SK-N-SH treated with all-trans-retinoic acid at 6 μM for 48 hours (cell line): ENCODE data around the gene CHAF1A.

Experiments
- ATAC-seq: fragments of 200-7000 bp; cut with Tn5 transposase; 3 replicates; pipeline ENCODE4 v1.9.1; 2020; ENCODE audit warnings: mild to moderate bottlenecking, moderate library complexity
- ARNTL ChIP-seq: fragments of 450-650 bp; formaldehyde crosslinking; IDR thresholded peaks from 2 replicates; pipeline ENCODE4 v1.5.0; 2020; ENCODE audit warnings: low read depth, mild to moderate bottlenecking, moderate library complexity, borderline replicate concordance
- BACH2 ChIP-seq: fragments of 250-450 bp; sonication (Bioruptor Pico); IDR thresholded peaks from 2 replicates; pipeline ENCODE4 v1.9.0; 2021; ENCODE audit warnings: mild to moderate bottlenecking, borderline replicate concordance
- CSDC2 ChIP-seq: fragments of 250-450 bp; sonication (Bioruptor Pico); IDR thresholded peaks from 2 replicates; pipeline ENCODE4 v1.5.0; 2020; ENCODE audit warnings: mild to moderate bottlenecking, moderate library complexity
- CSRNP3 ChIP-seq: fragments of 250-450 bp; sonication (Bioruptor Pico); IDR thresholded peaks from 2 replicates; pipeline ENCODE4 v1.5.1; 2021; ENCODE audit warnings: mild to moderate bottlenecking, moderate library complexity
- ESRRG ChIP-seq: fragments of 250-450 bp; sonication (Bioruptor Pico); IDR thresholded peaks from 2 replicates; pipeline ENCODE4 v1.6.1; 2021; ENCODE audit warnings: mild to moderate bottlenecking
- GLIS3 ChIP-seq: fragments of 250-450 bp; sonication (Bioruptor Pico); IDR thresholded peaks from 2 replicates; pipeline ENCODE4 v1.5.0; 2020; ENCODE audit warnings: mild to moderate bottlenecking, moderate library complexity
- ISL1 ChIP-seq: fragments of 250-450 bp; sonication (Bioruptor Pico); IDR thresholded peaks from 2 replicates; pipeline ENCODE4 v2.1.2; 2022; ENCODE audit warnings: mild to moderate bottlenecking, moderate library complexity
- OSR1 ChIP-seq: fragments of 250-450 bp; sonication (Bioruptor Pico); IDR thresholded peaks from 2 replicates; pipeline ENCODE4 v1.8.0; 2022; ENCODE audit warnings: moderate library complexity, mild to moderate bottlenecking, inconsistent platforms
- PPARA ChIP-seq: fragments of 250-450 bp; sonication (Bioruptor Pico); IDR thresholded peaks from 2 replicates; pipeline ENCODE4 v1.5.0; 2020; ENCODE audit warnings: mild to moderate bottlenecking, borderline replicate concordance
- SNAI2 ChIP-seq: fragments of 250-450 bp; sonication (Bioruptor Pico); IDR thresholded peaks from 2 replicates; pipeline ENCODE4 v1.5.0; 2020; ENCODE audit warnings: mild to moderate bottlenecking, moderate library complexity
- TCF4 ChIP-seq: fragments of 250-450 bp; sonication (Bioruptor Pico); IDR thresholded peaks from 2 replicates; pipeline ENCODE4 v1.8.0; 2021; ENCODE audit warnings: mild to moderate bottlenecking, moderate library complexity, borderline replicate concordance
- TOX ChIP-seq: fragments of 250-450 bp; sonication (Bioruptor Pico); IDR thresholded peaks from 2 replicates; pipeline ENCODE4 v1.8.0; 2021; ENCODE audit warnings: mild to moderate bottlenecking, moderate library complexity, borderline replicate concordance
- ZC3H10 ChIP-seq: fragments of 250-450 bp; sonication (Bioruptor Pico); IDR thresholded peaks from 2 replicates; pipeline ENCODE4 v1.5.1; 2021; ENCODE audit warnings: mild to moderate bottlenecking, moderate library complexity
- ZFP3 ChIP-seq: fragments of 250-450 bp; sonication (Bioruptor Pico); IDR thresholded peaks from 2 replicates; pipeline ENCODE4 v1.5.0; 2020; ENCODE audit warnings: mild to moderate bottlenecking, moderate library complexity
- ZFP30 ChIP-seq: fragments of 450-650 bp; formaldehyde crosslinking; IDR thresholded peaks from 2 replicates; pipeline ENCODE4 v1.5.0; 2022; ENCODE audit warnings: mild to moderate bottlenecking, moderate library complexity
- ZNF565 ChIP-seq: fragments of 450-650 bp; formaldehyde crosslinking; conservative IDR thresholded peaks from 2 replicates; pipeline ENCODE4 v1.5.0; 2020; ENCODE audit warnings: low read depth, mild to moderate bottlenecking, moderate library complexity
- ZNF70 ChIP-seq: fragments of 450-650 bp; formaldehyde crosslinking; IDR thresholded peaks from 2 replicates; pipeline ENCODE4 v1.5.0; 2020; ENCODE audit warnings: mild to moderate bottlenecking, moderate library complexity
- ZNF8 ChIP-seq: fragments of 450-650 bp; formaldehyde crosslinking; IDR thresholded peaks from 2 replicates; pipeline ENCODE4 v1.5.0; 2020; ENCODE audit warnings: mild to moderate bottlenecking, moderate library complexity
- TF ChIP-seq, protein P1 (sequence below): fragments of 250-450 bp; sonication (Bioruptor Pico); IDR thresholded peaks from 2 replicates; pipeline ENCODE4 v1.8.0; 2021; ENCODE audit warnings: low read depth, mild to moderate bottlenecking, moderate library complexity, borderline replicate concordance
- TF ChIP-seq, protein P2 (sequence below): fragments of 250-450 bp; sonication (Bioruptor Pico); IDR thresholded peaks from 2 replicates; pipeline ENCODE4 v1.5.0; 2020; ENCODE audit warnings: mild to moderate bottlenecking, moderate library complexity
- TF ChIP-seq, protein P3 (sequence below): fragments of 250-450 bp; sonication (Bioruptor Pico); IDR thresholded peaks from 2 replicates; pipeline ENCODE4 v1.5.1; 2020; ENCODE audit warnings: low read depth, mild to moderate bottlenecking, moderate library complexity
- TF ChIP-seq, protein P4 (sequence below): fragments of 250-450 bp; sonication (Bioruptor Pico); IDR thresholded peaks from 2 replicates; pipeline ENCODE4 v1.8.0; 2020; ENCODE audit warnings: mild to moderate bottlenecking, moderate library complexity, borderline replicate concordance

The CHAF1A gene

DNA sequence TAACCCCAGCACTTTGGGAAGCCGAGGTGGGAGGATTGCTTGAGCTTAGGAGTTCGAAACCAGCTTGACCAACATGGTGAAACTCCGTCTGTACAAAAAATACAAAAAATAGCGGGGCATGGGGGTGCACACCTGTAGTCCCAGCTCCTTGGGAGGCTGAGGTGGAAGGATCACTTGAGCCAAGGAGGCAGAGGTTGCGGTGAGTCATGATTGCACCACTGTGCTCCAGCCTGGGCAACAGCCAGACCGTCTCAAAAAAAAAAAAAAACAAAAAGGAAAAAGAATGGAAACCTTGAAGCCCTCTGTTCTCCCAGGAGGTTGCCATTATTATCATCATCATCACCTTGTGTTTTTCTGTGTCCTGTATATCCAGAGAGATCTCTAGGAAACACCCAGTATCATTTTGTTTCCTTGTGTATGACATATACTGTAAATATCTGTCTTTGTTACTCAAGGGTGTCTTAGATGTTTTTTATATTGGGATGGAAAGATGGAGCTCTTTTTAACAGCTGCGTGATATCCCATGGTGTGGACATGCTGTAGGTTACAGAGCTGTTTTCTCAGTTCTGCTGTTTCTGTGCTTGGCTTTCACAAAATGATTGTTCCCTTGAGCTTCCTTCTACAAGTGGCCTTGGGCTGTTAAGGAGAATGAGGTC, 11.8 kb downstream of the CHAF1A start (continued):
- TF ChIP-seq ARNTL (CRISPR knock-in tag): no peak

- no peak for ATAC-seq
Measured at GRCh38 chr19:4414800-4415321, 12.4 kb downstream of the CHAF1A start.

GRCh38 chr19:4415352-4415751, 12.9 kb downstream of the CHAF1A start:
- no peak for ATAC-seq
- no peak for TF ChIP-seq ESRRG (CRISPR knock-in tag)
- TF ChIP-seq SNAI2 (CRISPR knock-in tag): no peak

More at GRCh38 chr19:4414800-4415321, 12.4 kb downstream of the CHAF1A start:
- TF ChIP-seq SNAI2 (CRISPR knock-in tag) (no peak), ZFP30 (no peak), TCF4 (CRISPR knock-in tag) (no peak), BACH2 (CRISPR knock-in tag) (no peak), GLIS3 (CRISPR knock-in tag) (no peak), ZFP3 (no peak), TOX (CRISPR knock-in tag) (no peak), ISL1 (CRISPR knock-in tag) (no peak)

- TF ChIP-seq, protein P1, sequence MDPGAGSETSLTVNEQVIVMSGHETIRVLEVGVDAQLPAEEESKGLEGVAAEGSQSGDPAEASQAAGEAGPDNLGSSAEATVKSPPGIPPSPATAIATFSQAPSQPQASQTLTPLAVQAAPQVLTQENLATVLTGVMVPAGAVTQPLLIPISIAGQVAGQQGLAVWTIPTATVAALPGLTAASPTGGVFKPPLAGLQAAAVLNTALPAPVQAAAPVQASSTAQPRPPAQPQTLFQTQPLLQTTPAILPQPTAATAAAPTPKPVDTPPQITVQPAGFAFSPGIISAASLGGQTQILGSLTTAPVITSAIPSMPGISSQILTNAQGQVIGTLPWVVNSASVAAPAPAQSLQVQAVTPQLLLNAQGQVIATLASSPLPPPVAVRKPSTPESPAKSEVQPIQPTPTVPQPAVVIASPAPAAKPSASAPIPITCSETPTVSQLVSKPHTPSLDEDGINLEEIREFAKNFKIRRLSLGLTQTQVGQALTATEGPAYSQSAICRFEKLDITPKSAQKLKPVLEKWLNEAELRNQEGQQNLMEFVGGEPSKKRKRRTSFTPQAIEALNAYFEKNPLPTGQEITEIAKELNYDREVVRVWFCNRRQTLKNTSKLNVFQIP (CRISPR knock-in tag): no peak
- TF ChIP-seq, protein P2, sequence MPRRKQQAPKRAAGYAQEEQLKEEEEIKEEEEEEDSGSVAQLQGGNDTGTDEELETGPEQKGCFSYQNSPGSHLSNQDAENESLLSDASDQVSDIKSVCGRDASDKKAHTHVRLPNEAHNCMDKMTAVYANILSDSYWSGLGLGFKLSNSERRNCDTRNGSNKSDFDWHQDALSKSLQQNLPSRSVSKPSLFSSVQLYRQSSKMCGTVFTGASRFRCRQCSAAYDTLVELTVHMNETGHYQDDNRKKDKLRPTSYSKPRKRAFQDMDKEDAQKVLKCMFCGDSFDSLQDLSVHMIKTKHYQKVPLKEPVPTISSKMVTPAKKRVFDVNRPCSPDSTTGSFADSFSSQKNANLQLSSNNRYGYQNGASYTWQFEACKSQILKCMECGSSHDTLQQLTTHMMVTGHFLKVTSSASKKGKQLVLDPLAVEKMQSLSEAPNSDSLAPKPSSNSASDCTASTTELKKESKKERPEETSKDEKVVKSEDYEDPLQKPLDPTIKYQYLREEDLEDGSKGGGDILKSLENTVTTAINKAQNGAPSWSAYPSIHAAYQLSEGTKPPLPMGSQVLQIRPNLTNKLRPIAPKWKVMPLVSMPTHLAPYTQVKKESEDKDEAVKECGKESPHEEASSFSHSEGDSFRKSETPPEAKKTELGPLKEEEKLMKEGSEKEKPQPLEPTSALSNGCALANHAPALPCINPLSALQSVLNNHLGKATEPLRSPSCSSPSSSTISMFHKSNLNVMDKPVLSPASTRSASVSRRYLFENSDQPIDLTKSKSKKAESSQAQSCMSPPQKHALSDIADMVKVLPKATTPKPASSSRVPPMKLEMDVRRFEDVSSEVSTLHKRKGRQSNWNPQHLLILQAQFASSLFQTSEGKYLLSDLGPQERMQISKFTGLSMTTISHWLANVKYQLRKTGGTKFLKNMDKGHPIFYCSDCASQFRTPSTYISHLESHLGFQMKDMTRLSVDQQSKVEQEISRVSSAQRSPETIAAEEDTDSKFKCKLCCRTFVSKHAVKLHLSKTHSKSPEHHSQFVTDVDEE (CRISPR knock-in tag): no peak
- TF ChIP-seq TCF4 (CRISPR knock-in tag): no peak
- no peak for TF ChIP-seq ZNF8 (CRISPR knock-in tag)
- TF ChIP-seq, protein P3, sequence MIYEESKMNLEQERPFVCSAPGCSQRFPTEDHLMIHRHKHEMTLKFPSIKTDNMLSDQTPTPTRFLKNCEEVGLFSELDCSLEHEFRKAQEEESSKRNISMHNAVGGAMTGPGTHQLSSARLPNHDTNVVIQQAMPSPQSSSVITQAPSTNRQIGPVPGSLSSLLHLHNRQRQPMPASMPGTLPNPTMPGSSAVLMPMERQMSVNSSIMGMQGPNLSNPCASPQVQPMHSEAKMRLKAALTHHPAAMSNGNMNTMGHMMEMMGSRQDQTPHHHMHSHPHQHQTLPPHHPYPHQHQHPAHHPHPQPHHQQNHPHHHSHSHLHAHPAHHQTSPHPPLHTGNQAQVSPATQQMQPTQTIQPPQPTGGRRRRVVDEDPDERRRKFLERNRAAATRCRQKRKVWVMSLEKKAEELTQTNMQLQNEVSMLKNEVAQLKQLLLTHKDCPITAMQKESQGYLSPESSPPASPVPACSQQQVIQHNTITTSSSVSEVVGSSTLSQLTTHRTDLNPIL (CRISPR knock-in tag): no peak
- TF ChIP-seq BACH2 (CRISPR knock-in tag): no peak
- no peak for TF ChIP-seq SNAI2 (CRISPR knock-in tag)
- TF ChIP-seq CSDC2: no peak
- no peak for TF ChIP-seq GLIS3 (CRISPR knock-in tag)
- no peak for TF ChIP-seq ZNF565
- TF ChIP-seq ZNF70: no peak
- no peak for TF ChIP-seq ARNTL (CRISPR knock-in tag)
- no peak for TF ChIP-seq ZFP30
- no peak for TF ChIP-seq PPARA (CRISPR knock-in tag)
- no peak for TF ChIP-seq ZFP3
- no peak for TF ChIP-seq OSR1 (CRISPR knock-in tag)
- TF ChIP-seq, protein P4, sequence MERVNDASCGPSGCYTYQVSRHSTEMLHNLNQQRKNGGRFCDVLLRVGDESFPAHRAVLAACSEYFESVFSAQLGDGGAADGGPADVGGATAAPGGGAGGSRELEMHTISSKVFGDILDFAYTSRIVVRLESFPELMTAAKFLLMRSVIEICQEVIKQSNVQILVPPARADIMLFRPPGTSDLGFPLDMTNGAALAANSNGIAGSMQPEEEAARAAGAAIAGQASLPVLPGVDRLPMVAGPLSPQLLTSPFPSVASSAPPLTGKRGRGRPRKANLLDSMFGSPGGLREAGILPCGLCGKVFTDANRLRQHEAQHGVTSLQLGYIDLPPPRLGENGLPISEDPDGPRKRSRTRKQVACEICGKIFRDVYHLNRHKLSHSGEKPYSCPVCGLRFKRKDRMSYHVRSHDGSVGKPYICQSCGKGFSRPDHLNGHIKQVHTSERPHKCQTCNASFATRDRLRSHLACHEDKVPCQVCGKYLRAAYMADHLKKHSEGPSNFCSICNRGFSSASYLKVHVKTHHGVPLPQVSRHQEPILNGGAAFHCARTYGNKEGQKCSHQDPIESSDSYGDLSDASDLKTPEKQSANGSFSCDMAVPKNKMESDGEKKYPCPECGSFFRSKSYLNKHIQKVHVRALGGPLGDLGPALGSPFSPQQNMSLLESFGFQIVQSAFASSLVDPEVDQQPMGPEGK: no peak
- TF ChIP-seq CSRNP3: no peak
- no peak for TF ChIP-seq ZC3H10 (CRISPR knock-in tag)
- ATAC-seq: no peak
Measured at GRCh38 chr19:4416268-4416667, 13.8 kb downstream of the CHAF1A start.
